ENCODE measurements around the gene JUND.

JUND gene

DNA sequence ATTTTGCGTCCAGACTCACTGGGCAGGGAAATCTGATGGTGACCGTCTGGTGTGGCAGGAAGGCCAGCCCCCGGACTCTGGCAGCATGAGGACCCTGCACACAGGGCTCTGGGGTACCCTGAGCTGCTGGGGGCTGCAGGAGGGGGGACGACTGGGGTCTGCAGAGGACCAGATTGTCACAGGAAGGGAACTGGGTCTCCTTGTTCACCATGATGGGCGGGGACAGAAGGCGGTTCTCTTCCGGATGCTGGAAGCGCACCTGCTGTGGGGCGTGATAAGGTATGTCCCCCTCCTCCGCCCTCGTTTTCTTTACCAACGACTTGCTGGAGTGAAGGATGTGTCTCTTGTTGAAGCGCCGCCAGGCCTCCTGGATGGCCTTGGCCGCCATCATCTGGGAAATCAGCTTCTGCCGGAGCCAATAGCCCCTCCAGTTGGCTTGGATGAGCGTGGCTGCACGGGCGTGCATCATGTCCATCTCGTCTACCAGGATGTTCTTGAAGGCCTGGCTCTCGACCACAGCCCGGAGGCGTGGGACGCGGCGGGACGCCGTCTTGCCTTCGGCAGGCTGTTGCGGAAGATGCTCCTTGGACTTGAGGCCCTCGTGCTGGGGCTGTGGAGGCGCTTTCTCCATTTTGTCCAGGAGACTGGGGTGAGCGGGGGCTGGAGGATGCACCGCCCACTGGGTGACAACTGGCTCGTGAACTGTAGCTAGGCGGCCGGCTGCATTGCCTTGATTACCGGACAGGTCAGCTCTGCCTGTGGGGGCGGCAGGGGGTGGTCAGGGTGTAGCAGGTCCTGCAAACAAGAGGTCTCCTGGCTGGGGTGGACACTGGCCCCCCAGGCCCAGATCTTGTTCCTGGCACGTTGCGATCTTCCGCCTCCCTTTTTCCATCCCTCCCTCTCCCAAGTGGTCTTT is 14.4 kb downstream of the JUND start:
- DNase-seq: no peak

GRCh38 chr19:18265582-18265981 is 15.8 kb downstream of the JUND start:
- no peak for DNase-seq

DNA sequence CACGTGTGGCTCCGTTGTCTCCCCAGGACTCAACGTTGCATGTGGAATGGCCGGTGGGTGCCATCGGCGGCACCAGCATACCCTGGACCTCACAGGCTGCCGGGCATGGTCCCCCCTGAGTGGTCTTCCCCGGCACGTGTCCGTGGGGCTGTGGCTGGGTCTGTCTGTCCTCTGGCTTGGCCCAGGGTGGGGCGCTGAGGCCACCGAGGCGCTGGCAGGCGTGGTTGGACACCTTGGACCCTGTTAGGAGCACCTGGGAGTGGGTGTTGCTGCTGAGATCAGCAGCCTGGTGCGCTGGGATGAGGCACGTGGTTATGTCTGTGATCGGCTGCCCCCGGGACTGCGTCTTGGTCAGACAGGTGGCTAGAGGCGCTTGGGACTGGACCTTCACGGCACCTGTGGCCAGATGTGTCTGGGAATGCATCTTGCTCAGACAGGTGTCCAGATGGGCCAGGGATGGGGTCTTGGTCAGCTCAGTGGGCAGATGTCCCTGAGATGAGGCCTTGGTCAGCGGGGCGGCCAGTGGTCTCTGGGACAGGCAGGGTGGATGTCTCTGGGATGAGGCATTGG is 16.4 kb downstream of the JUND start:
- DNase-seq: no peak

GRCh38 chr19:18264137-18264854 is 17.1 kb downstream of the JUND start:
- DNase-seq: no peak

GRCh38 chr19:18263324-18264136 is 17.9 kb downstream of the JUND start:
- DNase-seq: no peak

GRCh38 chr19:18262917-18263316 is 18.5 kb downstream of the JUND start:
- no peak for DNase-seq

- DNase-seq: no peak
Observed at GRCh38 chr19:18262144-18262543, 19.3 kb downstream of the JUND start.

GRCh38 chr19:18261474-18261873 is 19.9 kb downstream of the JUND start:
- no peak for DNase-seq

GRCh38 chr19:18259893-18260292 is 21.5 kb downstream of the JUND start:
- DNase-seq: no peak

GRCh38 chr19:18257503-18258470 is 23.6 kb downstream of the JUND start:
- no peak for DNase-seq

DNA sequence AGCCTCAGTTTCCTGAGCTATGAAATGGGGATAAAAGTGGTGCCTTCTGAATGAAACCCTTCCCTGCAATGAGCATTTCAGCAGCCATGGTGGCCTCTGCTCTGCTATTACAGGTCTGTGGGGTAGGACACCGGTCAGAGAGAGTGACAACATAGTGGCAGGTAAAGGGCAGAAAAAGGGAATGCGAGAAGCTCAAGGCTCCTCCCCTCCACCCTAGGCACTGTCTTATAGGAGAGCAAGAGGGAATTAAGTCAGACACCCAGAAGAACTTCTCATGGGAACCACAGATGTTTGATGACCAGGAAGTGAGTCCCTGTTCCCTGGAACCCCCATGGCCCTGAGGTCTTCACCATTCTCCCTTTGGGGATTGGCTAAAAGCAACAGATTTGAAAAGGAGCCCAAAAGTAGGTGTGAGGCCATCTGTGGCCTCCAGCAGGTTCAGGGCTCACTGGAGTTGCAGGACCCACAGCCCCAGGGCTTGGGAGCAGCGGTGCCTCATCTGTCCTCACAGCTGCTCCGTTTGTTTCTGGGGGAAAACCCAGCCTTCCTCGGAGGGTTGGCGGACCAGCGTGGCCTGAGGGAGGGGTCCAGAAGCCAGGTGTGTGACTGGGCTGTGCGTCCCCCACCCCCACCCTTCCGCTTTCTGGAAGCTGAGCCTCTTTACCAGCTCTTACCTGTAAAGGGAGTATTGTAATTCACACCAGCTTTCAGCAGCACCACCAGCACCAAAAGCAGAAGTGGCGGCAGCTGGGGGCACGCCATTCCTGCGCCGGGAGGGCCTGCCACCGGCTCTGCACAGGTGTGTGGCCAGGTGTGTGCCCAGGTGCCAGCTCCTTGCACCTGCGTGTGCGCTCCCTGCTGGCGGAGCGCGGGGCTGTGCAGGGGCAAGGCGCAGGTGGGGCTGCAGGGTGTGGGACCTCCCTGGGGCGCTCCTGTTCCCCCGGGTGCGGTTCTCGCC is 26.6 kb downstream of the JUND start:
- DNase-seq: no peak

- no peak for DNase-seq
Observed at GRCh38 chr19:18253716-18254115, 27.7 kb downstream of the JUND start.

- DNase-seq: no peak
Observed at GRCh38 chr19:18253130-18253529, 28.3 kb downstream of the JUND start.

DNA sequence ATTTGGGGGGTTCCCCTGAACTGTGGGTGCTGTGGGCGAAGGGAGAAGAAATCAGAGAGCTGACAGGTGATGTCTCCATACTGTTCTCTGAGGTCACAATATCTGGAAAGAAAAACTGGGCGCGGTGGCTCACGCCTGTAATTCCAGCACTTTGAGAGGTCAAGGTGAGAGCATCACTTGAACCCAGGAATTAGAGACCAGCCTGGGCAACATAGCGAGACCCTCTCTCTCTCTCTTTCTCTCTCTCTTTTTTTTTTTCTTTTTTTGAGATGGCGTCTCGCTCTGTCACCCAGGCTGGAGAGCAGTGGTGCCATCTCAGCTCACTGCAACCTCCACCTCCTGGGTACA is 29.1 kb downstream of the JUND start:
- DNase-seq: no peak

GRCh38 chr19:18251587-18252369 is 29.6 kb downstream of the JUND start:
- DNase-seq: peak; percentile 84

- DNase-seq: no peak
Observed at GRCh38 chr19:18249834-18250233, 31.6 kb downstream of the JUND start.

- no peak for DNase-seq
Observed at GRCh38 chr19:18245297-18245696, 36.1 kb downstream of the JUND start.

- no peak for DNase-seq
Observed at GRCh38 chr19:18239303-18239702, 42.1 kb downstream of the JUND start.

- DNase-seq: no peak
Observed at GRCh38 chr19:18234194-18234593, 47.2 kb downstream of the JUND start.
